Measurements from ENCODE around the gene INPP5B.

INPP5B gene

GRCh38 chr1:37888022-37888700 lies 58.7 kb downstream of the INPP5B start:
- no peak for TF ChIP-seq CTCF (IDR thresholded peaks at IDR 0.05; ENCODE audit: insufficient read depth, low read length, missing control alignments)
- no peak overlapping the region for H3K4me3 ChIP-seq (ENCODE audit: low read depth, low read length)
- no peak for DNase-seq (ENCODE audit: low read depth, low spot score)
- ChIA-PET POLR2A (no interaction called here), CTCF (interaction anchor here (0.9 to 5.5 kb wide), 7 partner anchors 12 to 92 kb away, joined by 3 to 33 read pairs (median 6); partner anchors contain the start of gene MTF1)

- no peak for DNase-seq (ENCODE audit: low read depth, low spot score)
- no peak for TF ChIP-seq CTCF (IDR thresholded peaks at IDR 0.05; ENCODE audit: insufficient read depth, low read length, missing control alignments)
- CTCF ChIA-PET: interaction anchor here (0.9 to 2.2 kb wide), 2 partner anchors 24 to 948 kb away, joined by 3 to 16 read pairs; partner anchors contain the start of gene MTF1
- no peak overlapping the region for H3K4me3 ChIP-seq (ENCODE audit: low read depth, low read length)
- POLR2A ChIA-PET: no interaction called here
Measured at GRCh38 chr1:37884145-37884544, 62.7 kb downstream of the INPP5B start.

- POLR2A ChIA-PET: no interaction called here
- no peak overlapping the region for H3K4me3 ChIP-seq (ENCODE audit: low read depth, low read length)
- no peak for TF ChIP-seq CTCF (IDR thresholded peaks at IDR 0.05; ENCODE audit: insufficient read depth, low read length, missing control alignments)
- CTCF ChIA-PET: interaction anchor here (0.9 to 2.2 kb wide), 2 partner anchors 24 to 948 kb away, joined by 3 to 16 read pairs; partner anchors contain the start of gene MTF1
- no peak for DNase-seq (ENCODE audit: low read depth, low spot score)
Measured at GRCh38 chr1:37883671-37884070, 63.2 kb downstream of the INPP5B start.

GRCh38 chr1:37879865-37880264 lies 67.0 kb downstream of the INPP5B start:
- ChIA-PET POLR2A (no interaction called here), CTCF (interaction anchor here (0.6 to 2.8 kb wide), 5 partner anchors 10 to 137 kb away, joined by 3 to 19 read pairs (median 8); no protein-coding TSS in a partner anchor)
- H3K4me3 ChIP-seq (ENCODE audit: low read depth, low read length): no peak overlapping the region
- no peak for TF ChIP-seq CTCF (IDR thresholded peaks at IDR 0.05; ENCODE audit: insufficient read depth, low read length, missing control alignments)
- no peak for DNase-seq (ENCODE audit: low read depth, low spot score)

GRCh38 chr1:37878071-37878470 lies 68.8 kb downstream of the INPP5B start:
- no peak for DNase-seq (ENCODE audit: low read depth, low spot score)
- no peak for TF ChIP-seq CTCF (IDR thresholded peaks at IDR 0.05; ENCODE audit: insufficient read depth, low read length, missing control alignments)
- H3K4me3 ChIP-seq (ENCODE audit: low read depth, low read length): no peak overlapping the region
- CTCF ChIA-PET: interaction anchor here (1.9 kb wide), 1 partner anchor 18 kb away, joined by 14 read pairs; the partner anchor contains the start of gene MTF1
- POLR2A ChIA-PET: no interaction called here

- no peak overlapping the region for H3K4me3 ChIP-seq (ENCODE audit: low read depth, low read length)
- CTCF ChIA-PET: interaction anchor here (0.8 to 6.6 kb wide), 6 partner anchors 11 to 100 kb away, joined by 3 to 108 read pairs (median 5); partner anchors contain the start of genes INPP5B and MTF1
- POLR2A ChIA-PET: interaction anchor here (0.7 to 1.0 kb wide), 2 partner anchors 15 to 24 kb away, joined by 3 read pairs; no protein-coding TSS in a partner anchor
- TF ChIP-seq CTCF (IDR thresholded peaks at IDR 0.05; ENCODE audit: insufficient read depth, low read length, missing control alignments): peak; percentile 13
- DNase-seq (ENCODE audit: low read depth, low spot score): no peak
Measured at GRCh38 chr1:37875833-37876232, 71.0 kb downstream of the INPP5B start.

Data from AG04449 (cell line).